WI38 (cell line): ENCODE data around the gene LAMP5.

Experiments used
- H3K4me3 ChIP-seq: 2 replicates; pipeline ENCODE4 v1.5.1; 2011; ENCODE audit warnings: low read depth, mild to moderate bottlenecking, control low read depth, low read length
- TF ChIP-seq, protein P1 (sequence below): IDR thresholded peaks from 2 replicates; pipeline ENCODE4 v1.5.1; 2012; ENCODE audit warnings: low read depth, mild to moderate bottlenecking, control low read depth, low read length

The LAMP5 gene

DNA sequence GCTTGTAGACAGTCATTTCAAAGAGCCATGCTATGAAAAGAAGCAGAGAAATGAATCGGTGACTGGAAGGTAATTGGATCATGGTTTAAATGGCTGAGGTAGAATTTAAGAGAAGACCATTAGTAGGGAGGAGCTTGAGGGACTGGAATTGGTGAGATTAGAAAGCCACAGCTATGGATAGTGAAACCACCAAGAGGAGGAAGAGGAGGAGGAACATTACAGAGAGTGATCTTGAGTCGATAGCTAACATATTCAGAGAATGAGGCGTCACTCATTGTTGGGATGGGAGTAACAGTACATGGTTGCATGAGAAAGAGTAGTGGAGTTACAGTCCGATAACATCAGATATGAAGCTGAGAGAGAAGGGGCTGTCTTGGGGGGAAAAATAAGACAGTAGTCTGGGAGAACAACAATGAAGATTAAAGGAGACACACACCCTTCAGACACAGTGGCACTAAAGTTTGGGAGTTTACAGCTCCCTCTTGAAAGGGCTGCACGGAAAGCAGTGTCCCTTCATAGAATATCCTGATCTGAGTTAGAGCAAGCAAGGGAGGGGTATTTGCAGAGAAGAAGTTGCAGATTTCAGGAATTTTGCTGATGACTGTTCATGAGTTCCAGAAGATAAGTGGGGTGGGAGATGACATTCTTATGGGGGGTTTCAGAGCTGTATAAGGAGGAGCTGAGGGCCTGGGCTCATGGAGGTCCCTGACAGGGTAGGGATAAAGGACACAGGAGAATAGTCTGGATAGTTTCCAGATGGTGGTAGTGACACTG is 15.1 kb upstream of the LAMP5 start:
- TF ChIP-seq, protein P1, sequence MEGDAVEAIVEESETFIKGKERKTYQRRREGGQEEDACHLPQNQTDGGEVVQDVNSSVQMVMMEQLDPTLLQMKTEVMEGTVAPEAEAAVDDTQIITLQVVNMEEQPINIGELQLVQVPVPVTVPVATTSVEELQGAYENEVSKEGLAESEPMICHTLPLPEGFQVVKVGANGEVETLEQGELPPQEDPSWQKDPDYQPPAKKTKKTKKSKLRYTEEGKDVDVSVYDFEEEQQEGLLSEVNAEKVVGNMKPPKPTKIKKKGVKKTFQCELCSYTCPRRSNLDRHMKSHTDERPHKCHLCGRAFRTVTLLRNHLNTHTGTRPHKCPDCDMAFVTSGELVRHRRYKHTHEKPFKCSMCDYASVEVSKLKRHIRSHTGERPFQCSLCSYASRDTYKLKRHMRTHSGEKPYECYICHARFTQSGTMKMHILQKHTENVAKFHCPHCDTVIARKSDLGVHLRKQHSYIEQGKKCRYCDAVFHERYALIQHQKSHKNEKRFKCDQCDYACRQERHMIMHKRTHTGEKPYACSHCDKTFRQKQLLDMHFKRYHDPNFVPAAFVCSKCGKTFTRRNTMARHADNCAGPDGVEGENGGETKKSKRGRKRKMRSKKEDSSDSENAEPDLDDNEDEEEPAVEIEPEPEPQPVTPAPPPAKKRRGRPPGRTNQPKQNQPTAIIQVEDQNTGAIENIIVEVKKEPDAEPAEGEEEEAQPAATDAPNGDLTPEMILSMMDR: no peak
- no peak overlapping the region for H3K4me3 ChIP-seq

DNA sequence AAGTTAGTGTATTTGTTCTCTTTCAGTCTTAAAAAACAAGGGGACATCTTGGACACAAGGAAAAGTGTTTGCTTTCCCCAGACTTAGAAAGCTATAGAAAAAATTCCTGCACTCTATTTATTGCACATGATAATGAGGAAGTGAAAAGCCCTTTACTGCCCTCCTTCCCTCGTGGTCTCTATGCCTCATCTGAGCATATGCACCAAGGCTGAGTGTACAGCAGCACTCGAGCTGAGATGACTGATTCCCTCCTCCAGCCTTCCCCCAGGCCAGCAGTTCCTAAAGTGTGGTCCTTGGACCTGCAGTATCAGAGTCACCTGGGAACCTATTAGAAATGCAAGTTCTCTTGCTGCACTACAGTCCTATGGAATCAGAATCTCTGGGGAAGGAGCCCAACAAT is 14.3 kb upstream of the LAMP5 start:
- no peak overlapping the region for H3K4me3 ChIP-seq
- TF ChIP-seq, protein P1: no peak

DNA sequence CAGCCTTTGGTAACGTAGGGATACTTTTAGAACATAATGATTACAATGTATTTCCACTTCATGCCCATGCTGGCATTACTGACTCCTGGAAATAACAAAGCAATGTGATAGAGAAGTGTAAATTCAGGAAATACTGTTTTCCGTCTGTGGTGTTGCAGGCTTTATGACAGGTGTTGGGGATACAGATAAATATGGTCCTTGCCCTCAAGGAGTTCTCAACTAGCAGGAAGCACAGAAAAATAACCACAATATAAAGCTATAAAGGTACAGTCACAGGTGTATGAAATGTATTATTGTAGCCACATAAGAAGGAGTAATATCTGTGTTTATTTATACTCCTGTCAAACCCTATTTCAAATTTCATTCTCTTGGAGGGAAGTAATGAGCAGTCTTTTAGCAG is 12.9 kb upstream of the LAMP5 start:
- TF ChIP-seq, protein P1: no peak

DNA sequence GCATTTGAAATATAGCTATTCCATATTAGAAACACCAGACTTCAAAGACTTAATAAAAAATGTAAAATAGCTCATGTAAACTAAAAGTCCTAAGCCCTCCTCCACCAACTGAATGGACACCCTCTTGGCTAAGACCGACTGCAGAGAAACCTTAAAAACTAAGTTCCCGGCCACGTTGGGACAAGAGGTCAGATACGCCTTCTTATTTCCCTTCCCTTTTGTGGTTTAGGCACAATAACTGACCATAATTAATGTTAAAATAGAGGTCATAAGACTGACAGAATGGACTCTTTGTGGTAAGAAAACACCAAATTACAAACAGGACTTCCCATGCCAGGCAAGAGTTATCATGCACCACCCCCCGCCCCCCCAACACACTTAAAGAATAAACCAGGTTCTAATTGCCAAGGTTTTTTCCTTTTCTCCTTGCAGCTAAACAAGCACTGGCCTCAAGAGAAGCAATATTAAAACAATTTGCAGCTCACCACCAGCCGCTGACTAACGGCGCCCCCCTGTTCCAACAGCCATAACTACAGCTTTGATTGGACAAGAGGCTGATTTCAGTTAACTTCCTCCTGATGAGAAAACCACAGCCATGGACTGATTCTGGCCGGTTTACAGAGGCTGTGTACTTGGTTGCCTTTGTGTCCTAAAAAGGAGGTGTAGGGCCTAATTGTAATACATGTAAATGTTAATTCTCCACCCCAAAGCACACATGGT is 10.7 kb upstream of the LAMP5 start:
- no peak overlapping the region for H3K4me3 ChIP-seq
- TF ChIP-seq, protein P1: no peak

More for the DNA sequence above, 12.9 kb upstream of the LAMP5 start:
- no peak overlapping the region for H3K4me3 ChIP-seq

DNA sequence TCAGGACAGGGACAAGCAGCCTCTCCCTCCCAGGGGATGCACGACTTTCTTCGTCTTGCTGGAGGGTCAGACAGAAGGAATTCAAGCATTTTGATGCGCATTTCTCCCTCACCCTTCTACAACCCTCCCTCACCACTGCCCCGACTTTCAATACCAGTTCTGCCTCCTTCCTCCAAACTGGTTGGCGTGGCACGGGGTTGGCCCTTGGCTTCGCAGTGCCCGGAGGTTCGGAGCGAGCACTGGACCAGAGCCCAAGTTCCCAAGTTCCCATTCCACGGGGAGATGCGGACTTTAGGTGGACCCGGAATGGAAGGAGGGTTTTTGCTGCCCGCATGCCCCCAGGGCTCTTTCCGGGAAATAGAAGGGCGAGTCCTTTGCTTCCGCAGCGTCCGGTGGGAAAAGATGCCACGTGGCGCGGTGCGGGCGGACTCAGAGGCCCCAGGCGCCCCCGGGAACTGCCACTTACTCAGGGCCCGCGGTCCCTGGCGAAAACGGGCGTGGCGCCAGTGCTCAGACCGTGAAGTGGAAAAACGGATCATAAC is 8.0 kb upstream of the LAMP5 start:
- H3K4me3 ChIP-seq: no peak overlapping the region
- TF ChIP-seq, protein P1: no peak

DNA sequence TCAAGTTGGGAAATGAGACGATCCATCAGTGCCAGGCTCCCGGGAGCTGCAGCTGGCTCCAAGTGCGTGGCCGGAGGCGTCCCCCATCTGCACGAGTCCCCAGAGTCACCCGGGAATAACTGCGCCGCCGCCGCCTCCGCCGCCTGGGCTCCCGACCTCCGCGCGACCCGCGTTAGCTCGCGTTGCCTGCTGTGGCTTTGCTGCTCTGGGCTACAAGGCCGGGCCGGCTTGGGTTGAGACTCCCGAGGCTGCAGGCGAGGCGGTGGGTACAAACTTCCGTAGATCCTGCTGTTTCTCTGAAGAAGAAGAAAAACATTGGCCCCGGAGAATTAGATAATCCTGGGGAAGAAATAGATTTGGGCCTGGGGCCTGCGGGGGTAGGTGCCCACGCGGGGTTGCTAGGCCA is 7.4 kb upstream of the LAMP5 start:
- no peak overlapping the region for H3K4me3 ChIP-seq
- TF ChIP-seq, protein P1: no peak
